GM18867 (cell line): ENCODE results near the gene TMEM222.
"Not testable (repeated sequence)": the region's sequence is repeated elsewhere in the genome, so short reads cannot be mapped to it uniquely, and the experiment has no call there.

ENCODE experiments used
- ATAC-seq: cut with Tn5 transposase; IDR thresholded peaks from one replicate; pipeline ENCODE4 v1.9.1; 2021; ENCODE audit warnings: mild to moderate bottlenecking, moderate library complexity; ENCODE audit not compliant: unreplicated experiment

TMEM222 gene

GRCh38 chr1:27321813-27322568, at the start of gene TMEM222:
TMEM222 (plus strand) TSS chr1:27322163; CDS start chr1:27322198, 35 bp downstream.
- peak; percentile 91 for ATAC-seq

GRCh38 chr1:27274204-27274603, 47.8 kb upstream of the TMEM222 start:
- ATAC-seq, result no peak

- no peak for ATAC-seq
Observed at GRCh38 chr1:27275696-27276095, 46.3 kb upstream of the TMEM222 start.

- no peak for ATAC-seq
Observed at GRCh38 chr1:27284425-27285273, 37.3 kb upstream of the TMEM222 start.

GRCh38 chr1:27285274-27285660, 36.7 kb upstream of the TMEM222 start:
- no peak for ATAC-seq

GRCh38 chr1:27285821-27286220, 36.1 kb upstream of the TMEM222 start:
- not testable (repeated sequence) for ATAC-seq

- not testable (repeated sequence) for ATAC-seq
Observed at GRCh38 chr1:27289125-27289524, 32.8 kb upstream of the TMEM222 start.

GRCh38 chr1:27290581-27290980, 31.4 kb upstream of the TMEM222 start:
- ATAC-seq, result no peak

GRCh38 chr1:27292106-27292505, 29.9 kb upstream of the TMEM222 start:
- no peak for ATAC-seq

- ATAC-seq, result no peak
Observed at GRCh38 chr1:27293915-27294314, 28.0 kb upstream of the TMEM222 start.

GRCh38 chr1:27296773-27297291, 25.1 kb upstream of the TMEM222 start:
- ATAC-seq, result no peak

GRCh38 chr1:27297903-27298302, 24.1 kb upstream of the TMEM222 start:
- ATAC-seq, result no peak

- ATAC-seq, result no peak
Observed at GRCh38 chr1:27298632-27299384, 23.2 kb upstream of the TMEM222 start.

- no peak for ATAC-seq
Observed at GRCh38 chr1:27299385-27300271, 22.3 kb upstream of the TMEM222 start.

- ATAC-seq, result peak; percentile 41
Observed at GRCh38 chr1:27300341-27301051, 21.5 kb upstream of the TMEM222 start.

GRCh38 chr1:27301052-27301422, 20.9 kb upstream of the TMEM222 start:
- no peak for ATAC-seq

- no peak for ATAC-seq
Observed at GRCh38 chr1:27301582-27302199, 20.3 kb upstream of the TMEM222 start.

- ATAC-seq, result no peak
Observed at GRCh38 chr1:27302612-27303011, 19.4 kb upstream of the TMEM222 start.

- ATAC-seq, result no peak
Observed at GRCh38 chr1:27303509-27303908, 18.5 kb upstream of the TMEM222 start.
